HS-27A (cell line): ENCODE data around the gene UBE3A.

Experiments used
- DNase-seq: peaks from one replicate; pipeline ENCODE4 v3.0.0-alpha.2; 2012; ENCODE audit warnings: low read depth, missing footprints

Gene UBE3A

GRCh38 chr15:25403771-25404170, 35.1 kb downstream of the UBE3A start:
- no peak for DNase-seq

- DNase-seq: no peak
Observed at GRCh38 chr15:25402342-25402741, 36.5 kb downstream of the UBE3A start.

GRCh38 chr15:25401501-25401900, 37.3 kb downstream of the UBE3A start:
- no peak for DNase-seq

- no peak for DNase-seq
Observed at GRCh38 chr15:25397100-25397499, 41.7 kb downstream of the UBE3A start.

- no peak for DNase-seq
Observed at GRCh38 chr15:25394898-25395297, 43.9 kb downstream of the UBE3A start.

GRCh38 chr15:25392806-25393205, 46.0 kb downstream of the UBE3A start:
- no peak for DNase-seq

GRCh38 chr15:25391971-25392721, 46.7 kb downstream of the UBE3A start:
- no peak for DNase-seq

- DNase-seq: no peak
Observed at GRCh38 chr15:25385986-25386385, 52.8 kb downstream of the UBE3A start.

GRCh38 chr15:25381579-25381978, 57.2 kb downstream of the UBE3A start:
- no peak for DNase-seq

GRCh38 chr15:25378501-25378901, 60.3 kb downstream of the UBE3A start:
- DNase-seq: no peak

GRCh38 chr15:25375557-25375956, 63.3 kb downstream of the UBE3A start:
- no peak for DNase-seq

- DNase-seq: no peak
Observed at GRCh38 chr15:25374143-25374542, 64.7 kb downstream of the UBE3A start.

GRCh38 chr15:25372298-25372697, 66.5 kb downstream of the UBE3A start:
- DNase-seq: no peak

- no peak for DNase-seq
Observed at GRCh38 chr15:25368850-25369249, 70.0 kb downstream of the UBE3A start.

GRCh38 chr15:25366058-25366457, 72.8 kb downstream of the UBE3A start:
- no peak for DNase-seq

GRCh38 chr15:25362545-25362944, 76.3 kb downstream of the UBE3A start:
- no peak for DNase-seq

- DNase-seq: no peak
Observed at GRCh38 chr15:25347707-25348106, 91.1 kb downstream of the UBE3A start.

GRCh38 chr15:25346371-25346770, 92.5 kb downstream of the UBE3A start:
- DNase-seq: no peak

GRCh38 chr15:25345943-25346342, 92.9 kb downstream of the UBE3A start:
- DNase-seq: no peak

GRCh38 chr15:25342629-25343028, 96.2 kb downstream of the UBE3A start:
- DNase-seq: no peak

- DNase-seq: no peak
Observed at GRCh38 chr15:25339431-25339830, 99.4 kb downstream of the UBE3A start.

- DNase-seq: no peak
Observed at GRCh38 chr15:25335279-25335678, 103.5 kb downstream of the UBE3A start.

- no peak for DNase-seq
Observed at GRCh38 chr15:25333049-25333448, 105.8 kb downstream of the UBE3A start.

- DNase-seq: no peak
Observed at GRCh38 chr15:25332306-25332705, 106.5 kb downstream of the UBE3A start.
